GM19372 (cell line): ENCODE data around the gene HOXD8.

Source experiments
- ATAC-seq: cut with Tn5 transposase; IDR thresholded peaks from one replicate; pipeline ENCODE4 v1.9.1; 2021; ENCODE audit warnings: mild to moderate bottlenecking, low read depth, moderate library complexity; ENCODE audit not compliant: unreplicated experiment

Gene HOXD8

GRCh38 chr2:176126929-176127773 is 2.4 kb upstream of the HOXD8 start:
- ATAC-seq = no peak

GRCh38 chr2:176127774-176128072 is 1.8 kb upstream of the HOXD8 start:
- no peak for ATAC-seq

GRCh38 chr2:176128172-176128981 is 1.1 kb upstream of the HOXD8 start:
- no peak for ATAC-seq

- ATAC-seq = no peak
These were observed 275 bp downstream of the HOXD8 start for GRCh38 chr2:176129813-176130146.

GRCh38 chr2:176130147-176130956 is 847 bp downstream of the HOXD8 start:
- no peak for ATAC-seq

GRCh38 chr2:176130957-176131847 is 1.7 kb downstream of the HOXD8 start:
- no peak for ATAC-seq

- no peak for ATAC-seq
These were observed 2.3 kb downstream of the HOXD8 start for GRCh38 chr2:176131848-176132158.

GRCh38 chr2:176132205-176133171 is 3.0 kb downstream of the HOXD8 start:
- ATAC-seq = no peak

GRCh38 chr2:176133389-176133788 is 3.9 kb downstream of the HOXD8 start:
- ATAC-seq = no peak

- no peak for ATAC-seq
These were observed 4.5 kb downstream of the HOXD8 start for GRCh38 chr2:176134035-176134434.

GRCh38 chr2:176135035-176135440 is 5.5 kb downstream of the HOXD8 start:
- no peak for ATAC-seq

- ATAC-seq = no peak
These were observed 7.1 kb downstream of the HOXD8 start for GRCh38 chr2:176136374-176137251.

GRCh38 chr2:176137252-176137580 is 7.7 kb downstream of the HOXD8 start:
- ATAC-seq = no peak

- no peak for ATAC-seq
These were observed 8.4 kb downstream of the HOXD8 start for GRCh38 chr2:176137906-176138305.

GRCh38 chr2:176138526-176138922 is 9.0 kb downstream of the HOXD8 start:
- no peak for ATAC-seq

GRCh38 chr2:176138923-176139660 is 9.6 kb downstream of the HOXD8 start:
- no peak for ATAC-seq

GRCh38 chr2:176139661-176140512 is 10.4 kb downstream of the HOXD8 start:
- ATAC-seq = no peak
